B cell (primary cell): Measurements from ENCODE around the gene PCIF1. TPM values are rescaled to one million over a fixed set of nuclear protein-coding genes. Genes with fewer than 3 reads are reported as not detected.

Experiments used
- ATAC-seq: fragments of 200-7000 bp; cut with Tn5 transposase; one replicate; pipeline ENCODE4 v1.10.0; 2021; ENCODE audit warnings: low read depth, mild to moderate bottlenecking, moderate number of reproducible peaks, moderate library complexity
- CTCF ChIA-PET: fragments of 350-600 bp; sonication (Branson Sonifier 250); formaldehyde crosslinking; loops from one replicate; lab custom pipeline; 2021; ENCODE audit warnings: antibody characterized with exemption, inconsistent platforms; lab: Charles Lee
- POLR2A ChIA-PET: fragments of 350-600 bp; sonication (Branson Sonifier 250); formaldehyde crosslinking; loops from one replicate; lab custom pipeline; 2021; ENCODE audit warnings: antibody characterized with exemption; lab: Charles Lee
- DNase-seq: peaks from one replicate; pipeline ENCODE4 v3.0.0; 2013
- H2AFZ ChIP-seq: 2 replicates; pipeline ENCODE4 v1.6.1; 2012; ENCODE audit warnings: mild to moderate bottlenecking, low read depth, low read length; ENCODE audit not compliant: insufficient read depth, poor library complexity, severe bottlenecking
- H3K27ac ChIP-seq, 2 donors: 1 replicate in 1 of 2; 2 replicates in 1 of 2; pipeline ENCODE4 v1.5.1; 2012 to 2013; ENCODE audit warnings: low read length in 2 of 2, mild to moderate bottlenecking in 2 of 2, moderate library complexity in 1 of 2
- H3K27me3 ChIP-seq, 4 experiments: fragments of 200-600 bp in 1 of 4; sonication (generic) in 1 of 4; replicated peaks in 1 of 4; 1 replicate in 2 of 4; 2 replicates in 2 of 4; pipeline versions ENCODE4 v1.6.1 to v1.7.0; 2013 to 2016; ENCODE audit warnings: low read length in 3 of 4, mild to moderate bottlenecking in 2 of 4, mixed read lengths in 1 of 4, moderate library complexity in 1 of 4; ENCODE audit not compliant: insufficient read depth in 4 of 4, control insufficient read depth in 3 of 4; ENCODE audit errors: control extremely low read depth in 1 of 4
- H3K36me3 ChIP-seq, 2 experiments: replicated peaks in 1 of 2; 1 replicate in 1 of 2; 2 replicates in 1 of 2; pipeline versions ENCODE4 v1.6.1 to v1.7.1; 2013; ENCODE audit warnings: low read length in 1 of 2; ENCODE audit not compliant: insufficient read depth in 2 of 2, control insufficient read depth in 1 of 2; ENCODE audit errors: control extremely low read depth in 1 of 2, extremely low read depth in 1 of 2
- H3K4me1 ChIP-seq, 2 donors: fragments of 200-600 bp in 1 of 2; sonication (generic) in 1 of 2; 1 replicate in 1 of 2; 2 replicates in 1 of 2; pipeline versions ENCODE4 v1.5.1 to v1.6.1; 2013 to 2017; ENCODE audit warnings: low read length in 2 of 2; ENCODE audit not compliant: control insufficient read depth in 2 of 2, insufficient read depth in 2 of 2
- H3K4me2 ChIP-seq: replicated peaks from 2 replicates; pipeline ENCODE3; 2012; ENCODE audit warnings: mild to moderate bottlenecking, low read depth, low read length; ENCODE audit not compliant: poor library complexity, severe bottlenecking
- H3K4me3 ChIP-seq, 5 experiments: fragments of 200-600 bp in 1 of 5; sonication (generic) in 1 of 5; 1 replicate in 3 of 5; 2 replicates in 2 of 5; pipeline versions ENCODE4 v1.5.1 to v1.7.0; 2011 to 2016; ENCODE audit warnings: low read length in 4 of 5, mild to moderate bottlenecking in 4 of 5, low read depth in 2 of 5, control low read depth in 1 of 5, moderate library complexity in 1 of 5; ENCODE audit not compliant: insufficient read depth in 1 of 5; ENCODE audit errors: control extremely low read depth in 1 of 5, extremely low read depth in 1 of 5
- H3K79me2 ChIP-seq: fragments of 200-600 bp; sonication (generic); one replicate; pipeline ENCODE4 v1.6.0; 2016; ENCODE audit warnings: low read length; ENCODE audit not compliant: control insufficient read depth, insufficient read depth
- H3K9ac ChIP-seq: fragments of 200-600 bp; sonication (generic); 2 replicates; pipeline ENCODE4 v1.6.1; 2017; ENCODE audit warnings: mild to moderate bottlenecking, low read length, moderate library complexity
- H3K9me3 ChIP-seq, 3 donors: one replicate each; pipeline versions ENCODE4 v1.6.1 to v1.7.1; 2013; ENCODE audit warnings: low read length in 2 of 3; ENCODE audit not compliant: control insufficient read depth in 2 of 3, insufficient read depth in 1 of 3; ENCODE audit errors: control extremely low read depth in 1 of 3
- H4K20me1 ChIP-seq: 2 replicates; pipeline ENCODE4 v1.6.0; 2012; ENCODE audit warnings: mild to moderate bottlenecking, low read length; ENCODE audit not compliant: insufficient read depth, control insufficient read depth, poor library complexity, severe bottlenecking
- H3K27ac Mint-ChIP-seq: one replicate; pipeline ENCODE4 v1.8.0; 2021; ENCODE audit warnings: mixed read lengths
- H3K27me3 Mint-ChIP-seq: one replicate; pipeline ENCODE4 v1.8.0; 2021; ENCODE audit warnings: mixed read lengths
- H3K4me1 Mint-ChIP-seq: one replicate; pipeline ENCODE4 v1.8.0; 2021; ENCODE audit warnings: mixed read lengths
- H3K4me3 Mint-ChIP-seq: one replicate; pipeline ENCODE4 v1.8.0; 2021; ENCODE audit warnings: mixed read lengths
- H3K9me3 Mint-ChIP-seq: one replicate; pipeline ENCODE4 v1.8.0; 2022; ENCODE audit warnings: mixed read lengths; ENCODE audit not compliant: insufficient read depth
- CTCF ChIP-seq: fragments of 200-600 bp; IDR thresholded peaks from one replicate; pipeline ENCODE4 v1.8.0; 2022; ENCODE audit warnings: antibody characterized with exemption, mild to moderate bottlenecking
- EZH2 ChIP-seq: IDR thresholded peaks from 2 replicates; pipeline ENCODE4 v1.6.1; 2012; ENCODE audit warnings: borderline replicate concordance, low read depth, mild to moderate bottlenecking, moderate library complexity, low read length; ENCODE audit not compliant: insufficient read depth, poor library complexity, severe bottlenecking
- WGBS: methylation state at CpG from one replicate; pipeline ENCODE4 v1.1.5; 2013; ENCODE audit warnings: missing lambda C conversion rate; ENCODE audit not compliant: insufficient coverage; 5-methylcytosine and 5-hydroxymethylcytosine counted together
- intact Hi-C: fragments of 100-400 bp; cut with micrococcal nuclease; formaldehyde crosslinking; loops from one replicate; pipeline ENCODE4 v1.10.0; 2022
- polyA plus RNA-seq: library from polyadenylated mRNA; depleted of rRNA; stranded (reverse); fragments of >200 nt; gene quantifications from 2 replicates; pipeline ENCODE4 v1.2.3, GENCODE V29; 2012
- total RNA-seq, 2 donors: library from RNA; stranded (reverse); fragments of 120-200 nt in 1 of 2; gene quantifications; 1 replicate in 1 of 2; 2 replicates in 1 of 2; pipeline versions ENCODE4 v1.2.3 to v1.2.4, GENCODE V29; 2013 to 2022

Gene PCIF1
- total and polyA plus RNA-seq, 2 donors (not counting 1 experiment from before 2014, with no cell fraction given) = 74.2 to 79.2 TPM

- Histone ChIP-seq H3K27ac (no peak overlapping the region), H3K9me3 (no peaks in the 10 kb centered on the region), H2AFZ (no peak overlapping the region), H3K4me3 (no peak overlapping the region), H4K20me1 (no peaks in the 10 kb centered on the region), H3K36me3 (no peaks in the 10 kb centered on the region), H3K4me2 (no peak overlapping the region), H3K9ac (no peak overlapping the region), H3K4me1 (peaks cover 0 to 12% of the 10 kb centered on the region in 2 donors), H3K27me3 (no peaks in the 10 kb centered on the region), H3K79me2 (no peaks in the 10 kb centered on the region)
- ATAC-seq (no peak), DNase-seq (no peak)
- no peaks in the 10 kb centered on the region for H3K9me3 Mint-ChIP-seq
- H3K27ac Mint-ChIP-seq = no peak overlapping the region
- intact Hi-C loops = no loop called here
- no peak for TF ChIP-seq CTCF
- no peak for TF ChIP-seq EZH2
- H3K4me1 Mint-ChIP-seq = peaks cover 11% of the 10 kb centered on the region
- CTCF ChIA-PET = interaction anchor here (1.0 kb wide), 1 partner anchor 17 kb away, joined by 7 read pairs; no protein-coding TSS in a partner anchor
- no peaks in the 10 kb centered on the region for H3K27me3 Mint-ChIP-seq
- no peak overlapping the region for H3K4me3 Mint-ChIP-seq
- WGBS = 96% methylated on average over 7 of the region's 8 CpGs
- POLR2A ChIA-PET = no interaction called here
Measured at GRCh38 chr20:45905505-45906079, 28.9 kb upstream of the PCIF1 start.

DNA sequence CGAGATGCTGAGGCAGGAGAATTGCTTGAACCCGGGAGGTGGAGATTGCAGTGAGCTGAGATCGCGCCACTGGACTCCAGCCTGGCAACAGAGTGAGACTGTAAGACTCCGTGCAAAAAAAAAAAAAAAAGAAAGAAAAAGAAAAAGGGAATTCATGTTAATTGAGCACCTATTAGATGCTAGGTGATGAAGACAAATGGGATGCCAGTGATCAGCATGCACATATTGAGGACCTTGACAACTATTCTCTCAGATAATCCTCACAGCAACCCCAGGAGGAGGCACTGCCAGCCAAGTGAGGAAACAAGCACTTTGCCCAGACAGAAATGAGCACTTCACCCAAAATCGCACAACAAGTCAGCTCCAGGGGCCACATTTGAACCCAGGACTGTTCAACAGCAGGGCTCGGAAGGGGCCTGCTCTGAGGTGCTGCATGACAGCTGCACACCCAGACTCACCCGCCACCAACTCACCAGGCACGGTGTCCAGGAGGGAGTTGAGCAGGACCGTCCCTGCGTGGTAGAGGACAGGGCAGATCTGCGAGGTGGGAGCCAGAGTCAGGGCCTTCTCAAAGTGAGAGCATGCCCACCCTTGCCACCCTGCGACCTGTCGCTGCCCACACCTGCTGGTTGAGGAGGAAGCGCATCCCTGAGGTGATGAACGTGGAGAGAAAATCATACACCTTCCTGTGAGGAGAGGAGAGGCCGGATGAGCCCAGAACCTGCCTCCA, 27.1 kb upstream of the PCIF1 start:
- 97% methylated on average over 14 of the region's 17 CpGs for WGBS

More for the DNA sequence above, 27.1 kb upstream of the PCIF1 start:
- H3K4me3 ChIP-seq = no peak overlapping the region
- no peak overlapping the region for H3K4me3 Mint-ChIP-seq
- H3K4me1 ChIP-seq = peaks cover 13 to 26% of the 10 kb centered on the region in 2 donors
- H3K79me2 ChIP-seq = no peaks in the 10 kb centered on the region
- H3K4me2 ChIP-seq = no peak overlapping the region
- TF ChIP-seq CTCF (no peak), EZH2 (no peak)
- no peaks in the 10 kb centered on the region for H3K36me3 ChIP-seq
- H3K27me3 ChIP-seq = peaks cover 0 to 11% (median 5%) of the 10 kb centered on the region in 4 experiments
- intact Hi-C loops = no loop called here
- no peaks in the 10 kb centered on the region for H3K9me3 Mint-ChIP-seq
- peaks cover 2% of the 10 kb centered on the region for H3K27me3 Mint-ChIP-seq
- no peak overlapping the region for H2AFZ ChIP-seq
- no peak overlapping the region for H3K27ac Mint-ChIP-seq
- peaks cover 25% of the 10 kb centered on the region for H3K4me1 Mint-ChIP-seq
- H3K27ac ChIP-seq = no peak overlapping the region
- ATAC-seq = no peak
- no peak overlapping the region for H3K9ac ChIP-seq
- H4K20me1 ChIP-seq = no peaks in the 10 kb centered on the region
- peaks cover 0 to 11% (median 0%) of the 10 kb centered on the region in 3 donors for H3K9me3 ChIP-seq
- DNase-seq = no peak
- ChIA-PET POLR2A (no interaction called here), CTCF (no interaction called here)
